ENCODE measurements around the gene RTF2.

DNA sequence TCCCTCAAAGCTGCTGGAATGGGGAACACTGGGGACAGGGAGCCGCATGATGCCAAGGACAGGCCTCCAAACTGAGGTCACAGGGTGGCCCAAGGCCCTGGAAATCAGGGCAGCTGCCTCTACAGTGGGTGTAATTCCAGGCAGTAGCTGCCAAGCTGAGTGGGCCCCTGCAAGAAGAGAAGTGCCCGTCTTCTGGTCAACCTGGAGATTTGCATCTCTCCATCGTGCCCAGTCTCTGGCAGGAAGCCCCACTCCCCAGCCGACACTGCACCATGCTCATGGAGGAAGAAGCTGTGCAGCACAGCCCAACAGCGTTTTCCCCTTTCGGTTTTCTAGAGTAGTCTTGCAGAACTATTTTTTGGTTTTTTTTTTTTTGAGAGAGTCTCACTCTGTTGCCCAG is 53.9 kb downstream of the RTF2 start:
- no peak for TF ChIP-seq POLR2A (IDR thresholded peaks at IDR 0.05)
- TF ChIP-seq, protein P1, sequence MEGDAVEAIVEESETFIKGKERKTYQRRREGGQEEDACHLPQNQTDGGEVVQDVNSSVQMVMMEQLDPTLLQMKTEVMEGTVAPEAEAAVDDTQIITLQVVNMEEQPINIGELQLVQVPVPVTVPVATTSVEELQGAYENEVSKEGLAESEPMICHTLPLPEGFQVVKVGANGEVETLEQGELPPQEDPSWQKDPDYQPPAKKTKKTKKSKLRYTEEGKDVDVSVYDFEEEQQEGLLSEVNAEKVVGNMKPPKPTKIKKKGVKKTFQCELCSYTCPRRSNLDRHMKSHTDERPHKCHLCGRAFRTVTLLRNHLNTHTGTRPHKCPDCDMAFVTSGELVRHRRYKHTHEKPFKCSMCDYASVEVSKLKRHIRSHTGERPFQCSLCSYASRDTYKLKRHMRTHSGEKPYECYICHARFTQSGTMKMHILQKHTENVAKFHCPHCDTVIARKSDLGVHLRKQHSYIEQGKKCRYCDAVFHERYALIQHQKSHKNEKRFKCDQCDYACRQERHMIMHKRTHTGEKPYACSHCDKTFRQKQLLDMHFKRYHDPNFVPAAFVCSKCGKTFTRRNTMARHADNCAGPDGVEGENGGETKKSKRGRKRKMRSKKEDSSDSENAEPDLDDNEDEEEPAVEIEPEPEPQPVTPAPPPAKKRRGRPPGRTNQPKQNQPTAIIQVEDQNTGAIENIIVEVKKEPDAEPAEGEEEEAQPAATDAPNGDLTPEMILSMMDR (IDR thresholded peaks at IDR 0.05) = no peak
